Measurements from ENCODE around the gene FBXO28.

- TF ChIP-seq EP300 (conservative IDR thresholded peaks at IDR 0.05; ENCODE audit: poor library complexity, severe bottlenecking) (no peak), CTCF (IDR thresholded peaks at IDR 0.05; ENCODE audit: poor library complexity, severe bottlenecking) (no peak), REST (IDR thresholded peaks at IDR 0.05; ENCODE audit: borderline replicate concordance) (no peak), EZH2 (IDR thresholded peaks at IDR 0.05; ENCODE audit: borderline replicate concordance, insufficient read depth, low read length, poor library complexity, severe bottlenecking) (no peak), POLR2AphosphoS5 (IDR thresholded peaks at IDR 0.05) (no peak), TAF1 (IDR thresholded peaks at IDR 0.05; ENCODE audit: low read depth) (no peak)
These were observed 19.0 kb downstream of the FBXO28 start for GRCh38 chr1:224132901-224133300.
